ENCODE data around the gene BAHD1.

The BAHD1 gene

GRCh38 chr15:40424483-40425115 is 16.2 kb upstream of the BAHD1 start:
- no peak overlapping the region for H3K4me3 ChIP-seq (ENCODE audit: low read length in 2 of 2)
- no peak overlapping the region for H3K9ac ChIP-seq (ENCODE audit: low read depth in 1 of 2, low read length in 2 of 2)
- H3K4me1 ChIP-seq (ENCODE audit: control insufficient read depth in 2 of 2, insufficient read depth in 2 of 2, low read length in 2 of 2) = peaks cover 13 to 21% of the 10 kb centered on the region in 2 donors
- no peaks in the 10 kb centered on the region for H3K27me3 ChIP-seq (ENCODE audit: control insufficient read depth in 2 of 2, insufficient read depth in 2 of 2, low read length in 2 of 2)
- H3K36me3 ChIP-seq (ENCODE audit: control insufficient read depth in 2 of 2, insufficient read depth in 2 of 2, low read length in 2 of 2) = no peaks in the 10 kb centered on the region
- no peak overlapping the region for H3K27ac ChIP-seq (ENCODE audit: low read depth in 2 of 2, low read length in 2 of 2)
- no peaks in the 10 kb centered on the region for H3K9me3 ChIP-seq (ENCODE audit: control insufficient read depth in 2 of 2, low read length in 2 of 2)

DNA sequence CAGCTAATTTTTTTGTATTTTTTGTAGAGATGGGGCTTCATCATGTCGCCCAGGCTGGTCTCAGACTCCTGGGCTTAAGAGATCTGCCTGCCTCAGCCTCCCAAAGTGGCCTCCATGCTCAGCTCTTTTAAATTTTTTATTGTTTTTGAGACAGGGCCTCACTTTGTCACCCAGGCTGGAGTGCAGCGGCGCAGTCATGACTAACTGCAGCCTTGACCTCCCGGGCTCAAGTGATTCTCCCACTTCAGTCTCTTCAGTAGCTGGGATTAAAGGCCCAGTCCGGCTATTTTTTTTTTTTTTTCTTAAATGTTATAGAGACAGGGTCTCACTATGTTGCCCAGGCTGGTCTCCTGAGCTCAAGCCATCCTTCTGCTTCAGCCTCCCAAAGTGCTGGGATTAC is 15.1 kb upstream of the BAHD1 start:
- Histone ChIP-seq H3K27ac (ENCODE audit: low read depth in 2 of 2, low read length in 2 of 2) (no peak overlapping the region), H3K9me3 (ENCODE audit: control insufficient read depth in 2 of 2, low read length in 2 of 2) (no peaks in the 10 kb centered on the region), H3K4me1 (ENCODE audit: control insufficient read depth in 2 of 2, insufficient read depth in 2 of 2, low read length in 2 of 2) (peaks cover 10 to 16% of the 10 kb centered on the region in 2 donors), H3K27me3 (ENCODE audit: control insufficient read depth in 2 of 2, insufficient read depth in 2 of 2, low read length in 2 of 2) (no peaks in the 10 kb centered on the region), H3K4me3 (ENCODE audit: low read length in 2 of 2) (no peak overlapping the region), H3K9ac (ENCODE audit: low read depth in 1 of 2, low read length in 2 of 2) (no peak overlapping the region), H3K36me3 (ENCODE audit: control insufficient read depth in 2 of 2, insufficient read depth in 2 of 2, low read length in 2 of 2) (no peaks in the 10 kb centered on the region)

- no peak overlapping the region for H3K9ac ChIP-seq (ENCODE audit: low read depth in 1 of 2, low read length in 2 of 2)
- no peaks in the 10 kb centered on the region for H3K9me3 ChIP-seq (ENCODE audit: control insufficient read depth in 2 of 2, low read length in 2 of 2)
- H3K4me1 ChIP-seq (ENCODE audit: control insufficient read depth in 2 of 2, insufficient read depth in 2 of 2, low read length in 2 of 2) = peaks cover 0 to 4% of the 10 kb centered on the region in 2 donors
- H3K27ac ChIP-seq (ENCODE audit: low read depth in 2 of 2, low read length in 2 of 2) = no peak overlapping the region
- no peak overlapping the region for H3K4me3 ChIP-seq (ENCODE audit: low read length in 2 of 2)
- H3K36me3 ChIP-seq (ENCODE audit: control insufficient read depth in 2 of 2, insufficient read depth in 2 of 2, low read length in 2 of 2) = no peaks in the 10 kb centered on the region
- no peaks in the 10 kb centered on the region for H3K27me3 ChIP-seq (ENCODE audit: control insufficient read depth in 2 of 2, insufficient read depth in 2 of 2, low read length in 2 of 2)
Measured at GRCh38 chr15:40427188-40427587, 13.6 kb upstream of the BAHD1 start.

DNA sequence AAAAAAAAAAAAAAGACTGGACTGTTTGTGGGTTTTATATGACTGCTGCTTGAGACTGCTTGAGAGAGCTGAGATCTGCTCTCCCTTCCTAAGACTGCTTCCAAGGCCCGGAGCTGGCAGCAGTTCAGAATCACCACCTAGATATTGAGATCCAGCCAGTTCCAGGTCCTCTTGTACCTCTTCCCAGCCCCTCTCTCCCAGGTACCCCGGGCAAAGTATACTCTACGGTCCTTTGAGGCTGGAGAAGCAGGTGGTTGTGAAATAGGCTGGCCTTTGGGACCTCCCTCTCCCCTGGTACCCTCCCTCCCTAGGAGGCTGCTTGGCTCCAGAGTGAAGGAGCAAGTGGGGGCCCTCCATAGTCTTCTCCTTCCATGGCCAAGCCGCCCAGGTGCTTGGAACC is 12.6 kb upstream of the BAHD1 start:
- Histone ChIP-seq H3K36me3 (ENCODE audit: control insufficient read depth in 2 of 2, insufficient read depth in 2 of 2, low read length in 2 of 2) (no peaks in the 10 kb centered on the region), H3K4me3 (ENCODE audit: low read length in 2 of 2) (no peak overlapping the region), H3K9ac (ENCODE audit: low read depth in 1 of 2, low read length in 2 of 2) (no peak overlapping the region), H3K9me3 (ENCODE audit: control insufficient read depth in 2 of 2, low read length in 2 of 2) (no peaks in the 10 kb centered on the region), H3K27ac (ENCODE audit: low read depth in 2 of 2, low read length in 2 of 2) (no peak overlapping the region), H3K4me1 (ENCODE audit: control insufficient read depth in 2 of 2, insufficient read depth in 2 of 2, low read length in 2 of 2) (peaks cover 0 to 4% of the 10 kb centered on the region in 2 donors), H3K27me3 (ENCODE audit: control insufficient read depth in 2 of 2, insufficient read depth in 2 of 2, low read length in 2 of 2) (no peaks in the 10 kb centered on the region)

- no peaks in the 10 kb centered on the region for H3K9me3 ChIP-seq (ENCODE audit: control insufficient read depth in 2 of 2, low read length in 2 of 2)
- no peak overlapping the region for H3K9ac ChIP-seq (ENCODE audit: low read depth in 1 of 2, low read length in 2 of 2)
- H3K27ac ChIP-seq (ENCODE audit: low read depth in 2 of 2, low read length in 2 of 2) = no peak overlapping the region
- H3K36me3 ChIP-seq (ENCODE audit: control insufficient read depth in 2 of 2, insufficient read depth in 2 of 2, low read length in 2 of 2) = no peaks in the 10 kb centered on the region
- H3K4me3 ChIP-seq (ENCODE audit: low read length in 2 of 2) = no peak overlapping the region
- no peaks in the 10 kb centered on the region for H3K27me3 ChIP-seq (ENCODE audit: control insufficient read depth in 2 of 2, insufficient read depth in 2 of 2, low read length in 2 of 2)
- peaks cover 0 to 4% of the 10 kb centered on the region in 2 donors for H3K4me1 ChIP-seq (ENCODE audit: control insufficient read depth in 2 of 2, insufficient read depth in 2 of 2, low read length in 2 of 2)
Measured at GRCh38 chr15:40429068-40429710, 11.6 kb upstream of the BAHD1 start.

- peak overlapping the region in 1 of 2 donors; percentile 33 for H3K4me3 ChIP-seq (ENCODE audit: low read length in 2 of 2)
- H3K27ac ChIP-seq (ENCODE audit: low read depth in 2 of 2, low read length in 2 of 2) = no peak overlapping the region
Measured at GRCh38 chr15:40430271-40430805, 10.4 kb upstream of the BAHD1 start.

DNA sequence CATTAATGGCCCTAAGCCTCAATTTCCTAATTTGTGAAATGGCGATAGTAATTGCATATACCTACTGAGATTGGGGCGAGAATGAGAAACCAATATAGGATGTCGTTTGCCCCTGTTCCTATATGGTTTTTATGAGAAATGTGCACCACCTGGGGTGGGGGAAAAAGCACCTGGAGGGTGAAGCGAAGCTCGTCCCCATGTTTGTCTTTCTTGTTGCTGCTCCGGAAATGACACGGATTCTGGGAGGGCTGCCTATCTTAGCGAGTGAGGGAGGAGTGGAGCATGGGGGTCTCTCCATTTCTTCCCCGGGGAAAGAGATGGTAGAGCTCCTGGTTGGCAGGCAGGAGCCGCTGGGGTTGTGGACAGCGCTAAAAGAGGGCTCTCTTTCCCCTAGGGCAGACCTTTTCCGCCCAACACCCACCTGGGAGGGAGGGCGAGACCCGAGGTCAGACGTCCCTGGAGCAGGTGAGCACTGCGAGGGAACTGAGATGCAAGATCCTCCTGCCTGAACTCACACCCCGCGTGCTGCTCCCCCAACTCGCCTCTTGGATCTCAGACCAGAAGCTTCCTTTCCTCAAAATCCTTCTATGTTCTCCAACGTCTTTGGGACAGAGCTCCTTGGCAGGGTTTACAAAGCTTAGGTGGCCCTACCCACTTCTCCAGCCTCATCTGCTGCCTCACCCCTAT is 5.6 kb upstream of the BAHD1 start:
- Histone ChIP-seq H3K27me3 (ENCODE audit: control insufficient read depth in 2 of 2, insufficient read depth in 2 of 2, low read length in 2 of 2) (peaks cover 8% of the 10 kb centered on the region in 2 donors), H3K4me3 (ENCODE audit: low read length in 2 of 2) (peak overlapping the region; percentile 53 to 56), H3K9ac (ENCODE audit: low read depth in 1 of 2, low read length in 2 of 2) (peak overlapping the region in 1 of 2 donors; percentile 41), H3K9me3 (ENCODE audit: control insufficient read depth in 2 of 2, low read length in 2 of 2) (no peaks in the 10 kb centered on the region), H3K36me3 (ENCODE audit: control insufficient read depth in 2 of 2, insufficient read depth in 2 of 2, low read length in 2 of 2) (no peaks in the 10 kb centered on the region), H3K4me1 (ENCODE audit: control insufficient read depth in 2 of 2, insufficient read depth in 2 of 2, low read length in 2 of 2) (peaks cover 24 to 27% of the 10 kb centered on the region in 2 donors), H3K27ac (ENCODE audit: low read depth in 2 of 2, low read length in 2 of 2) (no peak overlapping the region)

More at GRCh38 chr15:40430271-40430805, 10.4 kb upstream of the BAHD1 start:
- Histone ChIP-seq H3K9ac (ENCODE audit: low read depth in 1 of 2, low read length in 2 of 2) (no peak overlapping the region), H3K27me3 (ENCODE audit: control insufficient read depth in 2 of 2, insufficient read depth in 2 of 2, low read length in 2 of 2) (peaks cover 0 to 2% of the 10 kb centered on the region in 2 donors), H3K36me3 (ENCODE audit: control insufficient read depth in 2 of 2, insufficient read depth in 2 of 2, low read length in 2 of 2) (no peaks in the 10 kb centered on the region), H3K4me1 (ENCODE audit: control insufficient read depth in 2 of 2, insufficient read depth in 2 of 2, low read length in 2 of 2) (peaks cover 1 to 4% of the 10 kb centered on the region in 2 donors), H3K9me3 (ENCODE audit: control insufficient read depth in 2 of 2, low read length in 2 of 2) (no peaks in the 10 kb centered on the region)

- peak overlapping the region; percentile 53 to 56 for H3K4me3 ChIP-seq (ENCODE audit: low read length in 2 of 2)
- H3K27me3 ChIP-seq (ENCODE audit: control insufficient read depth in 2 of 2, insufficient read depth in 2 of 2, low read length in 2 of 2) = peaks cover 8% of the 10 kb centered on the region in 2 donors
- no peaks in the 10 kb centered on the region for H3K9me3 ChIP-seq (ENCODE audit: control insufficient read depth in 2 of 2, low read length in 2 of 2)
- peaks cover 26% of the 10 kb centered on the region in 2 donors for H3K4me1 ChIP-seq (ENCODE audit: control insufficient read depth in 2 of 2, insufficient read depth in 2 of 2, low read length in 2 of 2)
- H3K27ac ChIP-seq (ENCODE audit: low read depth in 2 of 2, low read length in 2 of 2) = no peak overlapping the region
- peak overlapping the region in 1 of 2 donors; percentile 41 for H3K9ac ChIP-seq (ENCODE audit: low read depth in 1 of 2, low read length in 2 of 2)
- H3K36me3 ChIP-seq (ENCODE audit: control insufficient read depth in 2 of 2, insufficient read depth in 2 of 2, low read length in 2 of 2) = no peaks in the 10 kb centered on the region
Measured at GRCh38 chr15:40435710-40436089, 5.1 kb upstream of the BAHD1 start.

DNA sequence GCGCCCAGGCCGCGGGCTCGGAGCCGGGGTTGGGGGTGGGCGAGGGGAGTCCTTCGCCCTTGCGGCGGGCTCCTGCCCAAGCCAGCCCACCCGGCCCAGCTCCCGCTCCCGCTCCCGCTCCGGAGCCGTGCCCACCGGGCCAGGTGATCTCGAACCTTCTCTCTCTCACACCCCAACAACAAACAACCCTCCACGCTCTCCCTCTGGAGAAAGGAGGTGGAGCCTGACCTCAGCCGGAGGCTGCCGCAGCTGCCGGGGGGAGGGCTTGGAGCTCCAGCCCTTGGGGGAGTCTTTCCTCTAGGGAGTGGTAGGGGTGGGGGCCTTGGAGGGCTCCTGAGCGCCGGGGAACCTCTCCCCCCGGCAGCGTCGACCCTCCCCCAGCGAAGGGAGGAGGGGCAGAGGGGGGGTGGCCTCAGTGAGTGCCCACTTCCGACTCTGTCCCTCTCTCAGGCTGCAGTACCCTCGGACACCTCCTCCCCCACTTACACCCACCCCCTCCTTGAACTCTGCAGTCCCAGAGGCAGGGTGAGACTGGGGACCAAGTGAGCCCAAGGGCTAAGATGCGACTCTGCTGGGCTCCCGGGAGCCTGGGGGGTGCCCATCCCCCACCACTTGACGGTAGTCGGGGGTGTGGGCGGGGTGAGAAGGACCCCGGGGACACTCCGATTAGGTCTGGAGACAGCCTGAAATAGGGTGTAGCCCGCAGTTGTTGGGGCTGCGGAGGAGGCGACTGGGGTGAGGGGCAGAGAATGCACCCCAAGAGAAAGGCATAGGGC is 4.4 kb upstream of the BAHD1 start:
- Histone ChIP-seq H3K27ac (ENCODE audit: low read depth in 2 of 2, low read length in 2 of 2) (no peak overlapping the region), H3K4me1 (ENCODE audit: control insufficient read depth in 2 of 2, insufficient read depth in 2 of 2, low read length in 2 of 2) (peaks cover 26% of the 10 kb centered on the region in 2 donors), H3K36me3 (ENCODE audit: control insufficient read depth in 2 of 2, insufficient read depth in 2 of 2, low read length in 2 of 2) (no peaks in the 10 kb centered on the region), H3K9me3 (ENCODE audit: control insufficient read depth in 2 of 2, low read length in 2 of 2) (no peaks in the 10 kb centered on the region), H3K9ac (ENCODE audit: low read depth in 1 of 2, low read length in 2 of 2) (peak overlapping the region in 1 of 2 donors; percentile 41), H3K27me3 (ENCODE audit: control insufficient read depth in 2 of 2, insufficient read depth in 2 of 2, low read length in 2 of 2) (peaks cover 8% of the 10 kb centered on the region in 2 donors), H3K4me3 (ENCODE audit: low read length in 2 of 2) (peak overlapping the region; percentile 53 to 56)

Measured in mucosa of rectum (tissue), 2 donors.